ENCODE data around the gene COL5A1.

The COL5A1 gene

GRCh38 chr9:134641173-134641989 lies at the start of gene COL5A1:
Gene COL5A1 (plus strand): TSS chr9:134641803. CDS start chr9:134642188, 385 bp downstream.
- no peaks in the 10 kb centered on the region for H3K9me3 ChIP-seq (ENCODE audit: control insufficient read depth, low read length)
- DNase-seq (ENCODE audit: low read depth): peak; percentile 99
- peaks cover 29% of the 10 kb centered on the region for H3K4me1 ChIP-seq (ENCODE audit: control insufficient read depth, insufficient read depth, low read length)
- no peaks in the 10 kb centered on the region for H3K27me3 ChIP-seq (replicated peaks; ENCODE audit: control insufficient read depth, insufficient read depth, low read length)
- peak within 1 kb of the TSS; percentile 97 for H3K9ac ChIP-seq (ENCODE audit: low read length)
- H3K36me3 ChIP-seq (ENCODE audit: control insufficient read depth, insufficient read depth, low read length, severe bottlenecking): no peaks in the 10 kb centered on the region
- peak within 1 kb of the TSS; percentile 98 for H3K4me3 ChIP-seq (ENCODE audit: low read length)

GRCh38 chr9:134592018-134592818 lies 49.4 kb upstream of the COL5A1 start:
- H3K36me3 ChIP-seq (ENCODE audit: control insufficient read depth, insufficient read depth, low read length, severe bottlenecking): no peaks in the 10 kb centered on the region
- no peaks in the 10 kb centered on the region for H3K27me3 ChIP-seq (replicated peaks; ENCODE audit: control insufficient read depth, insufficient read depth, low read length)
- H3K9me3 ChIP-seq (ENCODE audit: control insufficient read depth, low read length): no peaks in the 10 kb centered on the region
- H3K4me1 ChIP-seq (ENCODE audit: control insufficient read depth, insufficient read depth, low read length): peaks cover 35% of the 10 kb centered on the region
- peak overlapping the region; percentile 43 for H3K4me3 ChIP-seq (ENCODE audit: low read length)
- peak overlapping the region; percentile 81 for H3K9ac ChIP-seq (ENCODE audit: low read length)
- DNase-seq (ENCODE audit: low read depth): peak; percentile 93

GRCh38 chr9:134592819-134593200 lies 48.8 kb upstream of the COL5A1 start:
- H3K27me3 ChIP-seq (replicated peaks; ENCODE audit: control insufficient read depth, insufficient read depth, low read length): no peaks in the 10 kb centered on the region
- no peaks in the 10 kb centered on the region for H3K9me3 ChIP-seq (ENCODE audit: control insufficient read depth, low read length)
- H3K9ac ChIP-seq (ENCODE audit: low read length): peak overlapping the region; percentile 81
- no peak overlapping the region for H3K4me3 ChIP-seq (ENCODE audit: low read length)
- no peaks in the 10 kb centered on the region for H3K36me3 ChIP-seq (ENCODE audit: control insufficient read depth, insufficient read depth, low read length, severe bottlenecking)
- peaks cover 35% of the 10 kb centered on the region for H3K4me1 ChIP-seq (ENCODE audit: control insufficient read depth, insufficient read depth, low read length)
- DNase-seq (ENCODE audit: low read depth): no peak

GRCh38 chr9:134593286-134594077 lies 48.1 kb upstream of the COL5A1 start:
- Histone ChIP-seq H3K4me3 (ENCODE audit: low read length) (no peak overlapping the region), H3K27me3 (replicated peaks; ENCODE audit: control insufficient read depth, insufficient read depth, low read length) (no peaks in the 10 kb centered on the region), H3K9ac (ENCODE audit: low read length) (no peak overlapping the region), H3K4me1 (ENCODE audit: control insufficient read depth, insufficient read depth, low read length) (peaks cover 35% of the 10 kb centered on the region), H3K36me3 (ENCODE audit: control insufficient read depth, insufficient read depth, low read length, severe bottlenecking) (no peaks in the 10 kb centered on the region), H3K9me3 (ENCODE audit: control insufficient read depth, low read length) (no peaks in the 10 kb centered on the region)
- DNase-seq (ENCODE audit: low read depth): no peak

- Histone ChIP-seq H3K27me3 (replicated peaks; ENCODE audit: control insufficient read depth, insufficient read depth, low read length) (no peaks in the 10 kb centered on the region), H3K9ac (ENCODE audit: low read length) (no peak overlapping the region), H3K36me3 (ENCODE audit: control insufficient read depth, insufficient read depth, low read length, severe bottlenecking) (no peaks in the 10 kb centered on the region), H3K4me1 (ENCODE audit: control insufficient read depth, insufficient read depth, low read length) (peaks cover 35% of the 10 kb centered on the region), H3K4me3 (ENCODE audit: low read length) (no peak overlapping the region), H3K9me3 (ENCODE audit: control insufficient read depth, low read length) (no peaks in the 10 kb centered on the region)
- DNase-seq (ENCODE audit: low read depth): no peak
Observed at GRCh38 chr9:134594078-134594941, 47.3 kb upstream of the COL5A1 start.

GRCh38 chr9:134595014-134595413 lies 46.6 kb upstream of the COL5A1 start:
- Histone ChIP-seq H3K4me1 (ENCODE audit: control insufficient read depth, insufficient read depth, low read length) (peaks cover 35% of the 10 kb centered on the region), H3K4me3 (ENCODE audit: low read length) (no peak overlapping the region), H3K9me3 (ENCODE audit: control insufficient read depth, low read length) (no peaks in the 10 kb centered on the region), H3K36me3 (ENCODE audit: control insufficient read depth, insufficient read depth, low read length, severe bottlenecking) (no peaks in the 10 kb centered on the region), H3K27me3 (replicated peaks; ENCODE audit: control insufficient read depth, insufficient read depth, low read length) (no peaks in the 10 kb centered on the region), H3K9ac (ENCODE audit: low read length) (no peak overlapping the region)
- DNase-seq (ENCODE audit: low read depth): no peak

- Histone ChIP-seq H3K36me3 (ENCODE audit: control insufficient read depth, insufficient read depth, low read length, severe bottlenecking) (no peaks in the 10 kb centered on the region), H3K4me3 (ENCODE audit: low read length) (no peak overlapping the region), H3K9ac (ENCODE audit: low read length) (no peak overlapping the region), H3K9me3 (ENCODE audit: control insufficient read depth, low read length) (peaks cover 7% of the 10 kb centered on the region), H3K4me1 (ENCODE audit: control insufficient read depth, insufficient read depth, low read length) (peaks cover 22% of the 10 kb centered on the region), H3K27me3 (replicated peaks; ENCODE audit: control insufficient read depth, insufficient read depth, low read length) (no peaks in the 10 kb centered on the region)
- DNase-seq (ENCODE audit: low read depth): no peak
Observed at GRCh38 chr9:134597041-134597913, 44.3 kb upstream of the COL5A1 start.

- Histone ChIP-seq H3K9me3 (ENCODE audit: control insufficient read depth, low read length) (peaks cover 7% of the 10 kb centered on the region), H3K4me1 (ENCODE audit: control insufficient read depth, insufficient read depth, low read length) (peaks cover 20% of the 10 kb centered on the region), H3K36me3 (ENCODE audit: control insufficient read depth, insufficient read depth, low read length, severe bottlenecking) (no peaks in the 10 kb centered on the region), H3K4me3 (ENCODE audit: low read length) (no peak overlapping the region), H3K9ac (ENCODE audit: low read length) (peak overlapping the region; percentile 12), H3K27me3 (replicated peaks; ENCODE audit: control insufficient read depth, insufficient read depth, low read length) (no peaks in the 10 kb centered on the region)
- DNase-seq (ENCODE audit: low read depth): no peak
Observed at GRCh38 chr9:134597957-134598883, 43.4 kb upstream of the COL5A1 start.

- Histone ChIP-seq H3K4me1 (ENCODE audit: control insufficient read depth, insufficient read depth, low read length) (peaks cover 16% of the 10 kb centered on the region), H3K9me3 (ENCODE audit: control insufficient read depth, low read length) (peaks cover 7% of the 10 kb centered on the region), H3K9ac (ENCODE audit: low read length) (peak overlapping the region; percentile 12), H3K27me3 (replicated peaks; ENCODE audit: control insufficient read depth, insufficient read depth, low read length) (no peaks in the 10 kb centered on the region), H3K4me3 (ENCODE audit: low read length) (no peak overlapping the region), H3K36me3 (ENCODE audit: control insufficient read depth, insufficient read depth, low read length, severe bottlenecking) (no peaks in the 10 kb centered on the region)
- no peak for DNase-seq (ENCODE audit: low read depth)
Observed at GRCh38 chr9:134598884-134599245, 42.7 kb upstream of the COL5A1 start.

Data from adipocyte (in vitro differentiated cells).